Endodermal cell (in vitro differentiated cells): ENCODE data around the gene GALNT17. TPM values are rescaled to one million over a fixed set of nuclear protein-coding genes. Genes with fewer than 3 reads are reported as not detected.

Source experiments
- DNase-seq: peaks from one replicate; pipeline ENCODE4 v3.0.0-alpha.2; 2017
- H3K27ac ChIP-seq: 2 replicates; pipeline ENCODE4 v1.5.1; 2013; ENCODE audit warnings: mild to moderate bottlenecking, low read depth, low read length, moderate library complexity
- H3K27me3 ChIP-seq: 2 replicates; pipeline ENCODE4 v1.6.1; 2013; ENCODE audit warnings: mild to moderate bottlenecking, low read length, moderate library complexity; ENCODE audit not compliant: insufficient read depth, control insufficient read depth, poor library complexity, severe bottlenecking
- H3K36me3 ChIP-seq: 2 replicates; pipeline ENCODE4 v1.7.0; 2013; ENCODE audit warnings: mild to moderate bottlenecking, low read length, moderate library complexity; ENCODE audit not compliant: control insufficient read depth, insufficient read depth
- H3K4me1 ChIP-seq: one replicate; pipeline ENCODE4 v1.7.0; 2013; ENCODE audit warnings: low read length; ENCODE audit not compliant: control insufficient read depth, insufficient read depth
- H3K4me3 ChIP-seq: 2 replicates; pipeline ENCODE4 v1.5.1; 2013; ENCODE audit warnings: mild to moderate bottlenecking, low read length, moderate library complexity
- H3K9ac ChIP-seq: 2 replicates; pipeline ENCODE4 v1.6.1; 2013; ENCODE audit warnings: mild to moderate bottlenecking, low read length, moderate library complexity; ENCODE audit not compliant: poor library complexity, severe bottlenecking; ENCODE audit errors: extremely low read depth
- H3K9me3 ChIP-seq: 2 replicates; pipeline ENCODE4 v1.6.1; 2013; ENCODE audit warnings: mild to moderate bottlenecking, low read length, moderate library complexity; ENCODE audit not compliant: control insufficient read depth
- H3K27ac Mint-ChIP-seq: 2 replicates; pipeline ENCODE4 v1.8.0; 2020; ENCODE audit warnings: mixed read lengths
- H3K27me3 Mint-ChIP-seq: 2 replicates; pipeline ENCODE4 v1.8.0; 2021; ENCODE audit warnings: mild to moderate bottlenecking, mixed read lengths; ENCODE audit not compliant: insufficient read depth
- H3K36me3 Mint-ChIP-seq: 2 replicates; pipeline ENCODE4 v1.8.0; 2020; ENCODE audit warnings: low read depth, mixed read lengths
- H3K4me1 Mint-ChIP-seq: 2 replicates; pipeline ENCODE4 v1.8.0; 2020; ENCODE audit warnings: mixed read lengths
- H3K4me3 Mint-ChIP-seq: 2 replicates; pipeline ENCODE4 v1.8.0; 2020; ENCODE audit warnings: mild to moderate bottlenecking, moderate library complexity, mixed read lengths
- H3K9me3 Mint-ChIP-seq: 2 replicates; pipeline ENCODE4 v1.8.0; 2020; ENCODE audit warnings: mild to moderate bottlenecking, mixed read lengths
- CTCF ChIP-seq: fragments of 200-600 bp; sonication (generic); conservative IDR thresholded peaks from 2 replicates; pipeline ENCODE4 v1.5.0; 2021; ENCODE audit warnings: antibody characterized with exemption, mild to moderate bottlenecking
- WGBS, 2 experiments: methylation state at CpG; one replicate each; pipeline versions ENCODE4 v1.1.5 to v1.1.7; 2013; ENCODE audit warnings: missing lambda C conversion rate in 2 of 2, mixed read lengths in 1 of 2; ENCODE audit not compliant: insufficient coverage in 1 of 2, insufficient read length in 1 of 2; 5-methylcytosine and 5-hydroxymethylcytosine counted together
- total RNA-seq, 2 donors: library from RNA; stranded (reverse); fragmentation: NEBNext Ultra II Directional in 1 of 2; extraction: Animal tissue kit (Norgen Biotek cat#: 25700) in 1 of 2; gene quantifications; 2 replicates in 1 of 2; 3 replicates in 1 of 2; pipeline ENCODE4 v1.2.1, GENCODE V29; 2021

GALNT17 gene
- total RNA-seq, 2 donors from 2014 or later, result 60.4 to 61.3 TPM

- 95% methylated on average over 3 to 6 of the region's 6 CpGs for WGBS, 2 experiments
- Histone ChIP-seq H3K4me1 (no peaks in the 10 kb centered on the region), H3K27ac (no peak overlapping the region), H3K9me3 (peaks cover 41% of the 10 kb centered on the region), H3K27me3 (no peaks in the 10 kb centered on the region), H3K9ac (no peak overlapping the region), H3K36me3 (peaks cover 52% of the 10 kb centered on the region), H3K4me3 (no peak overlapping the region)
- no peak for TF ChIP-seq CTCF
- H3K27me3 Mint-ChIP-seq, result no peaks in the 10 kb centered on the region
- peaks cover 12% of the 10 kb centered on the region for H3K4me1 Mint-ChIP-seq
- H3K9me3 Mint-ChIP-seq, result peaks cover 28% of the 10 kb centered on the region
- H3K4me3 Mint-ChIP-seq, result no peak overlapping the region
- peaks cover 50% of the 10 kb centered on the region for H3K36me3 Mint-ChIP-seq
- H3K27ac Mint-ChIP-seq, result no peak overlapping the region
- no peak for DNase-seq
Measured at GRCh38 chr7:71229699-71230098, 97.8 kb downstream of the GALNT17 start.

DNA sequence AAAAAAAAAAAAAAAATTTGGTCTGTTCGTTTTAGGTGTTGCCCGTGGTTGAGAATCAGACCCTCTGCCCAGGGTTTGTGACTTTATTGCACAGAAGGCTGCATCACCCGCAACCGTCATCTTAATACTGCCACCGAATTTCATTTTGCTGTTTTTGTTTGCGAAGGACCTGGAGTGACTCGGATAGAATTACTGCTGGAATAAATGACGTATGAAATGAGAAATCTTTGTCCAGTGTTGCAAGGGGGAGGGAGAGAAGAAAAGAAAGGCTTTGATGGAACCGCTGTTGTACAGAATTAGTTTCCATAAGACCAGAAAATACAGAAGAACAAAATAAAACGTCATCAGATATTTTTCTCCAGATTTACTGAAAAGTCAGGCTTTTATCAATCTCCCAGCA, 103.3 kb downstream of the GALNT17 start:
- Mint-ChIP-seq H3K27me3 (no peaks in the 10 kb centered on the region), H3K9me3 (peaks cover 17% of the 10 kb centered on the region), H3K36me3 (peaks cover 22% of the 10 kb centered on the region), H3K27ac (no peak overlapping the region), H3K4me1 (peaks cover 37% of the 10 kb centered on the region), H3K4me3 (no peak overlapping the region)
- no peaks in the 10 kb centered on the region for H3K27me3 ChIP-seq
- H3K27ac ChIP-seq, result no peak overlapping the region
- 92 to 96% methylated on average over 10 of the region's 10 CpGs for WGBS, 2 experiments
- no peak overlapping the region for H3K9ac ChIP-seq
- no peak for TF ChIP-seq CTCF
- peaks cover 8% of the 10 kb centered on the region for H3K4me1 ChIP-seq
- H3K4me3 ChIP-seq, result no peak overlapping the region
- DNase-seq, result no peak
- peaks cover 8% of the 10 kb centered on the region for H3K36me3 ChIP-seq
- H3K9me3 ChIP-seq, result peaks cover 11% of the 10 kb centered on the region

DNA sequence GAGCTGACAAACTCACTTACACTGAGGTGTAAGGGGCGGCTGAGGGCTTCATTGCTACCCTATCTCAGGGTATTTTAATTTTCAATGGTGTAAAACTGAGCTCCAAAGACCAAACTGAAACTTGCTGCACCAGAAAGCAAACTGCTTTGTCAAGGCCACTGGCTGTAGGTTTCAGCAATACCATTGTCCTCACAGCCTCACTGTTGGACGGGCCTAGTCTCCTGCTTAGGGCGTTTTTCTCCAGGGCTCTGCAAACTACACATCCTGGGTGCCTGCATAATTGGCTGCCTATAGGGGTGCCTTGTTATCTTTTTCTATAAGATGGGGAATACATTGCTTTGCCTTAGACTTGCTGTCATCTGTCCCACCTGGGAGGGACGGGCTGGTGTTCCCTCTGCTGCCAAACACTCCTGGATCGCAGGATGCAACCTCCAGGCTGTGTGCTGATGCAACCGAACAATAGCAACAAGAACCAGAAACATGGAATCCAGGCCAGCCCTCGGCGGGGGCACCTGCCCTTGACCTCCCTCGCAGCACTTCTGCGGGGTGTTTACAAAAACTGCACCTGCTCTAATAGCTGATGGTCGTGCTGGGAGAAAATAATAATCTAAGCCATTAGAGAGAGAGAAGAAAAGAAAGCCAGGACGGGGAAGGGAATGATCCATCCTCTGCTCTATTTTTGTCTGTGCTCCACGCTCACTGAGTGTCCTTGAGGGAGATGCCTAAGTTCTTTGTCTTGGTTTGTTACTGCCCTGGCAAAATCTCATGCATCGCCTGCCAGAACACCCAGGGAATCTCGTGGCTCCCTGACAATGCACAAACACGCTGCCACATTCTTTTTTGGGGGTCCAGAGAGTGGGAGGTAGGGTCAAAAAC, 104.5 kb downstream of the GALNT17 start:
- peaks cover 8% of the 10 kb centered on the region for H3K4me1 ChIP-seq
- Mint-ChIP-seq H3K4me1 (peaks cover 40% of the 10 kb centered on the region), H3K36me3 (peaks cover 20% of the 10 kb centered on the region), H3K27me3 (no peaks in the 10 kb centered on the region), H3K27ac (peak overlapping the region; percentile 45), H3K9me3 (peaks cover 11% of the 10 kb centered on the region), H3K4me3 (no peak overlapping the region)
- peaks cover 12% of the 10 kb centered on the region for H3K36me3 ChIP-seq
- TF ChIP-seq CTCF, result no peak
- WGBS, 2 experiments, result 80 to 91% methylated on average over 13 to 16 of the region's 16 CpGs
- H3K9ac ChIP-seq, result no peak overlapping the region
- DNase-seq, result peak; percentile 48
- H3K27me3 ChIP-seq, result no peaks in the 10 kb centered on the region
- H3K4me3 ChIP-seq, result no peak overlapping the region
- peaks cover 5% of the 10 kb centered on the region for H3K9me3 ChIP-seq
- peak overlapping the region; percentile 56 for H3K27ac ChIP-seq
